Activated CD4-positive, alpha-beta T cell treated with anti-CD3 and anti-CD28 coated beads for 36 hours (primary cell): ENCODE measurements around the gene TNFRSF14. TPM values are rescaled to one million over a fixed set of nuclear protein-coding genes. Genes with fewer than 3 reads are reported as not detected.
A peak's percentile ranks its signal among the peaks of the same experiment; 100 is the strongest.

ENCODE experiments used
- ATAC-seq: fragments of 200-7000 bp; cut with Tn5 transposase; one replicate; pipeline ENCODE4 v1.10.0; 2021; ENCODE audit warnings: mild to moderate bottlenecking, moderate library complexity
- CTCF ChIA-PET: fragments of 350-600 bp; sonication (Branson Sonifier 250); formaldehyde crosslinking; loops from one replicate; lab custom pipeline; 2021; ENCODE audit warnings: antibody characterized with exemption; lab: Charles Lee
- POLR2A ChIA-PET: fragments of 350-600 bp; sonication (Branson Sonifier 250); formaldehyde crosslinking; loops from one replicate; lab custom pipeline; 2021; ENCODE audit warnings: antibody characterized with exemption, inconsistent platforms; lab: Charles Lee
- DNase-seq: peaks from one replicate; pipeline ENCODE4 v3.0.0-alpha.2; 2020
- H3K27ac Mint-ChIP-seq: one replicate; pipeline ENCODE4 v1.8.0; 2021; ENCODE audit warnings: mixed read lengths
- H3K27me3 Mint-ChIP-seq: one replicate; pipeline ENCODE4 v1.8.0; 2021; ENCODE audit warnings: mixed read lengths
- H3K36me3 Mint-ChIP-seq: one replicate; pipeline ENCODE4 v1.8.0; 2021; ENCODE audit warnings: low read depth, mixed read lengths
- H3K4me1 Mint-ChIP-seq: one replicate; pipeline ENCODE4 v1.8.0; 2021; ENCODE audit warnings: mixed read lengths
- H3K4me3 Mint-ChIP-seq: one replicate; pipeline ENCODE4 v1.8.0; 2021; ENCODE audit warnings: mild to moderate bottlenecking, moderate library complexity, mixed read lengths
- H3K9me3 Mint-ChIP-seq: one replicate; pipeline ENCODE4 v1.8.0; 2021; ENCODE audit warnings: low read depth, mixed read lengths
- intact Hi-C, 2 experiments: fragments of 100-400 bp; cut with DNase I in 1 of 2; cut with micrococcal nuclease in 1 of 2; formaldehyde crosslinking; loops; one replicate each; pipeline versions ENCODE4 v1.14.2 to v1.15.1; 2022 to 2024; cut with DNase I, micrococcal nuclease
- total RNA-seq, 2 experiments: library from RNA; stranded (reverse); gene quantifications; one replicate each; pipeline ENCODE4 v1.2.3, GENCODE V29; 2021

The TNFRSF14 gene
- total RNA-seq, 2 experiments from 2014 or later: 135 to 145 TPM

- intact Hi-C loops: no loop called here
- no peak overlapping the region for H3K27ac Mint-ChIP-seq
- no peaks in the 10 kb centered on the region for H3K36me3 Mint-ChIP-seq
- no peak overlapping the region for H3K4me3 Mint-ChIP-seq
- ATAC-seq: no peak
- H3K4me1 Mint-ChIP-seq: no peaks in the 10 kb centered on the region
- CTCF ChIA-PET: interaction anchor here (0.6 kb wide), 1 partner anchor 496 kb away, joined by 3 read pairs; no protein-coding TSS in a partner anchor
- POLR2A ChIA-PET: no interaction called here
- no peaks in the 10 kb centered on the region for H3K27me3 Mint-ChIP-seq
- no peak for DNase-seq
- no peaks in the 10 kb centered on the region for H3K9me3 Mint-ChIP-seq
These were observed 48.8 kb downstream of the TNFRSF14 start for GRCh38 chr1:2604844-2605508.

- CTCF ChIA-PET: no interaction called here
- Mint-ChIP-seq H3K27me3 (no peaks in the 10 kb centered on the region), H3K9me3 (no peaks in the 10 kb centered on the region), H3K4me3 (no peak overlapping the region), H3K27ac (no peak overlapping the region), H3K36me3 (no peaks in the 10 kb centered on the region), H3K4me1 (no peaks in the 10 kb centered on the region)
- POLR2A ChIA-PET: no interaction called here
- DNase-seq (no peak), ATAC-seq (no peak)
- intact Hi-C loops: no loop called here
These were observed 49.6 kb downstream of the TNFRSF14 start for GRCh38 chr1:2605509-2606395.

- ChIA-PET POLR2A (no interaction called here), CTCF (no interaction called here)
- Mint-ChIP-seq H3K27me3 (no peaks in the 10 kb centered on the region), H3K4me1 (no peaks in the 10 kb centered on the region), H3K27ac (no peak overlapping the region), H3K4me3 (no peak overlapping the region), H3K9me3 (no peaks in the 10 kb centered on the region), H3K36me3 (no peaks in the 10 kb centered on the region)
- intact Hi-C loops: no loop called here
- DNase-seq: no peak
- ATAC-seq: no peak
These were observed 50.3 kb downstream of the TNFRSF14 start for GRCh38 chr1:2606396-2606880.

- Mint-ChIP-seq H3K9me3 (no peaks in the 10 kb centered on the region), H3K27ac (no peak overlapping the region), H3K27me3 (no peaks in the 10 kb centered on the region), H3K36me3 (no peaks in the 10 kb centered on the region), H3K4me3 (no peak overlapping the region), H3K4me1 (no peaks in the 10 kb centered on the region)
- intact Hi-C loops: no loop called here
- ATAC-seq (no peak), DNase-seq (no peak)
- ChIA-PET CTCF (no interaction called here), POLR2A (no interaction called here)
These were observed 50.9 kb downstream of the TNFRSF14 start for GRCh38 chr1:2606881-2607621.

GRCh38 chr1:2607641-2608091 is 51.5 kb downstream of the TNFRSF14 start:
- Mint-ChIP-seq H3K27me3 (no peaks in the 10 kb centered on the region), H3K9me3 (no peaks in the 10 kb centered on the region), H3K4me1 (no peaks in the 10 kb centered on the region), H3K36me3 (no peaks in the 10 kb centered on the region), H3K27ac (no peak overlapping the region), H3K4me3 (no peak overlapping the region)
- intact Hi-C loops: no loop called here
- no peak for DNase-seq
- ChIA-PET POLR2A (no interaction called here), CTCF (no interaction called here)
- ATAC-seq: no peak

- Mint-ChIP-seq H3K4me1 (no peaks in the 10 kb centered on the region), H3K27ac (no peak overlapping the region), H3K27me3 (no peaks in the 10 kb centered on the region), H3K4me3 (no peak overlapping the region), H3K9me3 (peaks cover 6% of the 10 kb centered on the region), H3K36me3 (no peaks in the 10 kb centered on the region)
- ATAC-seq: no peak
- intact Hi-C loops: no loop called here
- DNase-seq: no peak
- ChIA-PET CTCF (no interaction called here), POLR2A (no interaction called here)
These were observed 53.3 kb downstream of the TNFRSF14 start for GRCh38 chr1:2609319-2610035.

- no peak for DNase-seq
- peaks cover 9% of the 10 kb centered on the region for H3K9me3 Mint-ChIP-seq
- ATAC-seq: no peak
- CTCF ChIA-PET: no interaction called here
- H3K27ac Mint-ChIP-seq: no peak overlapping the region
- no peaks in the 10 kb centered on the region for H3K36me3 Mint-ChIP-seq
- no peaks in the 10 kb centered on the region for H3K4me1 Mint-ChIP-seq
- H3K27me3 Mint-ChIP-seq: no peaks in the 10 kb centered on the region
- no peak overlapping the region for H3K4me3 Mint-ChIP-seq
- POLR2A ChIA-PET: no interaction called here
- intact Hi-C loops: no loop called here
These were observed 54.1 kb downstream of the TNFRSF14 start for GRCh38 chr1:2610036-2610959.

GRCh38 chr1:2611031-2611501 is 54.9 kb downstream of the TNFRSF14 start:
- ChIA-PET CTCF (no interaction called here), POLR2A (no interaction called here)
- no peaks in the 10 kb centered on the region for H3K36me3 Mint-ChIP-seq
- H3K4me3 Mint-ChIP-seq: no peak overlapping the region
- no peak overlapping the region for H3K27ac Mint-ChIP-seq
- ATAC-seq (peak; percentile 83), DNase-seq (peak; percentile 70)
- peaks cover 15% of the 10 kb centered on the region for H3K9me3 Mint-ChIP-seq
- intact Hi-C loops: no loop called here
- H3K27me3 Mint-ChIP-seq: no peaks in the 10 kb centered on the region
- H3K4me1 Mint-ChIP-seq: no peaks in the 10 kb centered on the region

- ATAC-seq: no peak
- H3K36me3 Mint-ChIP-seq: peaks cover 2% of the 10 kb centered on the region
- H3K27me3 Mint-ChIP-seq: no peaks in the 10 kb centered on the region
- ChIA-PET CTCF (no interaction called here), POLR2A (no interaction called here)
- H3K4me1 Mint-ChIP-seq: no peaks in the 10 kb centered on the region
- no peak for DNase-seq
- peaks cover 21% of the 10 kb centered on the region for H3K9me3 Mint-ChIP-seq
- no peak overlapping the region for H3K27ac Mint-ChIP-seq
- no peak overlapping the region for H3K4me3 Mint-ChIP-seq
- intact Hi-C loops: no loop called here
These were observed 55.7 kb downstream of the TNFRSF14 start for GRCh38 chr1:2611621-2612437.
